ENCODE data around the gene SLC22A2.

DNA sequence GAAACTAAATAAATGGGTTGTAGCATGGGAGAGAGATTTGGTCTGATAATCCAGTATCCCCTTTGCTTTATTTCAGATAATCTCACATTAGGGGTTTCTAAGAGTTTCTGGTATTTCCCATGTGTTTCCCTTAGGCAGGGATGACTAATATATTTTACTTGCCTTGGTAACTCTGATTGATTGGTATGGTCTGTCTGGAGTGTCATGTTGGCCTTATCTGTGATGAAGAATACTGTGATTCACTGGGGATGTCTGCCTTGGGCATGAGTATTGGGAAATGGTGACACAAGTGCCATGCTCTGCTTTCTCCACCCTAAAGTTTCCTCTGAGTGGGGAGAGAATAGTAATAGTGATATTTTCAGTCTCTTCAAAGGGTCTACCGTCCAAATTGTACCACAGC lies 10.1 kb downstream of the SLC22A2 start:
- TF ChIP-seq, protein P1, sequence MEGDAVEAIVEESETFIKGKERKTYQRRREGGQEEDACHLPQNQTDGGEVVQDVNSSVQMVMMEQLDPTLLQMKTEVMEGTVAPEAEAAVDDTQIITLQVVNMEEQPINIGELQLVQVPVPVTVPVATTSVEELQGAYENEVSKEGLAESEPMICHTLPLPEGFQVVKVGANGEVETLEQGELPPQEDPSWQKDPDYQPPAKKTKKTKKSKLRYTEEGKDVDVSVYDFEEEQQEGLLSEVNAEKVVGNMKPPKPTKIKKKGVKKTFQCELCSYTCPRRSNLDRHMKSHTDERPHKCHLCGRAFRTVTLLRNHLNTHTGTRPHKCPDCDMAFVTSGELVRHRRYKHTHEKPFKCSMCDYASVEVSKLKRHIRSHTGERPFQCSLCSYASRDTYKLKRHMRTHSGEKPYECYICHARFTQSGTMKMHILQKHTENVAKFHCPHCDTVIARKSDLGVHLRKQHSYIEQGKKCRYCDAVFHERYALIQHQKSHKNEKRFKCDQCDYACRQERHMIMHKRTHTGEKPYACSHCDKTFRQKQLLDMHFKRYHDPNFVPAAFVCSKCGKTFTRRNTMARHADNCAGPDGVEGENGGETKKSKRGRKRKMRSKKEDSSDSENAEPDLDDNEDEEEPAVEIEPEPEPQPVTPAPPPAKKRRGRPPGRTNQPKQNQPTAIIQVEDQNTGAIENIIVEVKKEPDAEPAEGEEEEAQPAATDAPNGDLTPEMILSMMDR (IDR thresholded peaks at IDR 0.05), result no peak
- no peak for TF ChIP-seq ZFX (IDR thresholded peaks at IDR 0.05; ENCODE audit: borderline replicate concordance)
